Stimulated activated CD8-positive, alpha-beta memory T cell treated with anti-CD3 and anti-CD28 coated beads, Interleukin-4, amount 100 ng/mL, for 4 hours (primary cell): ENCODE data around the gene CYP46A1.
A peak's percentile ranks its signal among the peaks of the same experiment; 100 is the strongest.
"Not testable (repeated sequence)": the region's sequence is repeated elsewhere in the genome, so short reads cannot be mapped to it uniquely, and the experiment has no call there.

Experiments
- DNase-seq, 2 donors: peaks; one replicate each; pipeline ENCODE4 v3.0.0-alpha.2; 2020; ENCODE audit warnings: low read depth in 2 of 2, low spot score in 1 of 2

Gene CYP46A1

DNA sequence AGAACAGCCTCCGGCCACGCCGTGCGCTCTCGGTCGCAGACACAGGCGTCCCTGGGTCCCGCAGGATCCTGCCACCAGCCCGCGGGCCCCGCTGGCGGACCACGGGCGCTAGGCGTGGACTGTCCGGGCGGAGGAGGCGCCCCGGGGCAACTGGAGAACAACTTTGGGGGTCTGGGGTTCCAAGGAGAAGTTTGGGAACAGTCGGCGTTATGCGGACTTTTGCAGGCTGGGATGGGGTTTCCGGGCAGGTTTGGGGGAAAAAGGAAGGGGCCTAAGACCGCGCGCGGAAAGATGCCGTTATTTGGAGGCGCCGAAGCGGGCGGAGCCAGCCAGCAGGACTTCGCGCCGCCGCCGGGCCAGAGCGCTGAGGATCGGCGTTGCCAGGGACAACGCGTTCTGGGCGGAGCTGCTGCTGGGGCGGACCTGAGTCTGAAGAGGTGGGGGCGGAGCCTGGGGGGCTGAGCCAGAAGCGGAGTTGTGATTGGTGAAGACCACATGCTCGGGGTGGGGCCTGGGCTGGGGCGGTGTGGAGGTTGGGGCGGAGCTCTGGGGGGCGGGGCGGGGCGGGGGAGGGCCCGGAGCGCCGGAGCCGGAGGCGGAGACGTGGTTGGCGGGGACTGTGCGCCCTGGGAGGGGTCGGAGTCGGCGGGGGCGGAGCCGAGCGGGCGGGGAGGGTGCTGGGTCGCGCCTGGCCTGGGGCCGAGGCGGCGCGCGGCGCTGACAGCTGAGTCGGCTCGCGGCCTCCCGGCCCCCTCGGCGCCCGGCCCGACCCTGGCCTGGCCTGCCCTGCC, at the start of gene CYP46A1:
CYP46A1 (plus strand) TSS at position 680 of the 791 bp plus-strand sequence. CDS start 120 bp downstream, outside the sequence.
- DNase-seq = peak; percentile 97 to 99

DNA sequence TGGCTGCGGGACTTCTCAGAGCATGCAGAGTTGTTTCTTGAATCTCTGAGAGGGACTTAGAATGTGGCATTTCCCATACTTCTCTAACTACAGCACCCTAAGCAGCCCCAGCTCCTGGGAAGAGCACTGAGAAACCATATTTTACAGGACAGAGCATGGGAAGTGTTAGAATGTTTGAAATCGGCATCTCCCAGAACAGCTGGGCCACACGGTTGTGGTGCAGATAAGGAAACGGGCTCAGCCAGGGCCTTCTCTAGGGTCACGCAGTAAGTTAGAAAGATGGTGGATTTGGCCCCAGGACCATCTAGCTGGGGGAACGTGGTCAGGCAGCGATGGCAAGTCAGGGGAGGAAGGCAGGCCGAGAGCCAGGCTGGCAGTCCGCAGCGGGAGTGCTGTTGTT, 49.7 kb upstream of the CYP46A1 start:
- no peak for DNase-seq

GRCh38 chr14:99635116-99635515, 49.0 kb upstream of the CYP46A1 start:
- DNase-seq = no peak

DNA sequence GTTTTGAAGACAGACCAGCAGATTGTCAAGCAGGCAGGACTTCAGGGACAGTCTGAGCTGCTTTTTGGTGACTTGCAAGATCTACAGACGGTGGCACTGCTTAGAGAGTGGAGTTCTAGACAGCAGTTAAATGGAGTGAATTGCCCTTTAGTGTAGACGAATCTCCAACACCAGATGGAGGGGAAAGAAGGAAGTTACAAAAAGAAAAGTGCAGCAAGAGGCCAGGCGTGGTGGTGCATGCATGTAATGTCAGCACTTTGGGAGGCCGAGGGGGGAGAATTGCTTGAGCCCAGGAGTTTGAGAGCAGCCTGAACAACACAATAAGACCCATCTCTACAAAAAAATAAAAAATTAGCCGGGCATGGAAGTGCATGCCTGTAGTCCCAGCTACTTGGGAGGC, 47.6 kb upstream of the CYP46A1 start:
- no peak for DNase-seq

- no peak for DNase-seq
These were observed 46.5 kb upstream of the CYP46A1 start for GRCh38 chr14:99637624-99638023.

DNA sequence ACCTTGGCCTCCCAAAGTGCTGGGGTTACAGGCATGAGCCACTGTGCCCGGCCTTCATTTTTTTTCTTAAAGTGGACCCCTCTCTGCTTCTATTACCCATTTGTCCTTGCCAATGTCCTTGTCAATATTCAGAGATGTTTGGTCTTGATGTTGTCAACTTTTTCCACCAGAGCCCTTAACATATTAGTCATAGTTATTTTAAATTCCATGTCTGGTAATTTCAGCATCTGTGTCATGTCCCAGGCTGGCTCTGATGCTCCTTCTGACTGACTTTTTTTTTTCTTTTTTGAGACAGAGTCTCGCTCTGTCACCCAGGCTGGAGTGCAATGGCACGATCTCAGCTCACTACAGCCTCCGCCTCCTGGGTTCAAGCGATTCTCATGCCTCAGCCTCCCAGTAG, 41.3 kb upstream of the CYP46A1 start:
- DNase-seq = not testable (repeated sequence)

DNA sequence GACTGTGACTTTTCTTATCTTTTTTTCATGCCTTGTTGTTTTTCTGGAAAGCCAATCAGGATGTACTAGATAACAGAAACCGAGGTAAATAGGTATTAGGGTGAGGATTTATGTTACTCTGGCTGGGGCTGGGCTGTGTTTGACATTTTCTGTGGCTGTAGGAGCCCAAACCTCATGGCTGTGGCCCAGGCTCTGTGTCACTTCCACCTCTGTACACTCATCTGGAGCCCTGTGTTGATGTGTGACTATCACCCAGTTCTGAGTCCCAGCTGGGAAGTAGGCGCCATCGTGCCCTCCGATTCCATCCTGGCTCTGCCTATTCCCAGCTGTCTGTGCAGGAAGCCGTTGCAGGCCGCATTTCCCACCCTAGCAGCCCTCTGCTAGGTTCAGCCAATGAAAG, 40.8 kb upstream of the CYP46A1 start:
- DNase-seq = no peak

DNA sequence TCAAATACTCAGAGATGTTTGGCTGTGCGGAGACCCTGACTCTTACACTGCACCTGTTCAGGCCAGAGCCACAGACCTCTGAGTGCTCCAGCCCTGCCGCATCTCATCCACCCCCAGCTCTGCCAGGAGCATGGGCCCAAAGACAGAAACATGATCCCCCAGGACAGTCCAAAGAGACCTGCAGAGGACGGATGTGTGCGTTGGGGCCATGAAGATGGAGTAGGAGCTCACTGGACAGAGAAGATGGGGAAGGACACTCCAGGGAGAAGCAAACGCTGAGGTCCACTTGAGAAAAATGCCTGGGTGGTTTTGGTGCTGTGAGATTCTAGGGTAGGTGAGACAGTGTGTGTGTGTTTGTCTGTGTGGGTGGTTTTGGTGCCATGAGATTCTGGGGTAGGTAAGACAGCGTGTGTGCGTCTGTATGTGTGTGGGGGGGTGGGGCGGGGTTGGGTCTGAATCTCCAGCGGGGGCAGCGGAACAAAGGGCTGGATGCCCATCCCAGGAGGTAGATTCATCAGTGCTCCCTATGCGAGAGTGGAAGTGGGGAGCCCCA, 40.0 kb upstream of the CYP46A1 start:
- no peak for DNase-seq

- no peak for DNase-seq
These were observed 39.2 kb upstream of the CYP46A1 start, which contains the start of gene HHIPL1 for GRCh38 chr14:99644723-99645544. Gene HHIPL1 (plus strand): TSS chr14:99645129. CDS start chr14:99645208, 79 bp downstream.

DNA sequence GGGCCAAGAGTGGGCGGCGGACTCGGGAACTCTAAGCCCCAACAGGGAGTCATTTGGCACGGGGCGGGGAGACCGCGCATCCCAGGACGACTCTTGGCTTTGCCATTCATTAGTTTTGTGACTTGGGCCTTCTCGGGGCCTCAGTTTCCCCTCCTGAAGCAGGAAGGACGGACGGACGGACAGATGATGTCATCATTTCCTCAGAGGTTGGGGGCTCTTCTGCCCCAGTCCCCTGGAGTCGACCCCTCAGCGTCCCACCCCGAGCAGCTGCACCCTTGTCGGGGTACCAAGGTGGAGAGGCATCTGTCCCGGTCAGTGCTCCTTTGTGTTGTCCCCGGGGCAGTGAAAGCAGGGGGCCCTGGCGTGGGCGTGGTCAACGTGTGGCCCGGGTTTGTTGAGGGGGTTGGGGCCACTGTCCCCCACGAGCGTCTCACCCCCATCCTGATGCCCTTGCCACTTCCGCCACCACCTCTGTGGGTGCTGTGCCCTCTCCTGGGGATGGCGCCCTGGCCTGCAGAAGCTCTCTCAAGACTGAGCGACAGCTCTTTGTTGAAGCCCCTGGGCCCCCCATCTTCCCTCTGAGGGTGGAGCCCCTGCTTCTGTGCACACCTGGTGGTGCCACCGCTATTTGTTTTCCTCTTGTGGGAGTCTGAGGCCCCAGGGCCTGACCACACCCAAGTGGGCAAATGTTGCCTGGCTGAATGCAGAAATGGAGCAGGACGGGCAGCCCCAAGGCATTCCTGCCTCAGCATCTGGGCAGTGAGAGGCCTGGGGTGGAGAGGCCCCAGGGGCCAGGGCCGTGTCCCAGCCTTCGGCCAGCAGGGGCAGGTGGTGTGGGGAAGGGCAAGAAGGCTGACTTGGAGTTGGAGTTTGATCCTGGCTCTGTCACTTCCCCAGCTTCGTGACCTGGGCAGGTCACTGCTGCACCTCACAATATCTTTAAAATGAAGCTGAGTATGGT, 38.3 kb upstream of the CYP46A1 start:
- DNase-seq = no peak

GRCh38 chr14:99647411-99647810, 36.7 kb upstream of the CYP46A1 start:
- no peak for DNase-seq

- DNase-seq = no peak
These were observed 35.9 kb upstream of the CYP46A1 start for GRCh38 chr14:99648027-99648784.

GRCh38 chr14:99649219-99649618, 34.9 kb upstream of the CYP46A1 start:
- no peak for DNase-seq

- no peak for DNase-seq
These were observed 34.5 kb upstream of the CYP46A1 start for GRCh38 chr14:99649643-99650042.

- DNase-seq = no peak
These were observed 33.9 kb upstream of the CYP46A1 start for GRCh38 chr14:99650189-99650588.

GRCh38 chr14:99651953-99652746, 31.9 kb upstream of the CYP46A1 start:
- DNase-seq = no peak

- no peak for DNase-seq
These were observed 29.7 kb upstream of the CYP46A1 start for GRCh38 chr14:99654235-99654985.

- no peak for DNase-seq
These were observed 28.6 kb upstream of the CYP46A1 start for GRCh38 chr14:99655521-99655920.
